ENCODE results near the gene NUCKS1. TPM values are rescaled to one million over a fixed set of nuclear protein-coding genes. Genes with fewer than 3 reads are reported as not detected.

The NUCKS1 gene
- total and polyA plus RNA-seq, 2 of the 13 experiments (the other 11 are each of a cell fraction or from before 2014, with no cell fraction given), result 35.5 to 117 TPM

DNA sequence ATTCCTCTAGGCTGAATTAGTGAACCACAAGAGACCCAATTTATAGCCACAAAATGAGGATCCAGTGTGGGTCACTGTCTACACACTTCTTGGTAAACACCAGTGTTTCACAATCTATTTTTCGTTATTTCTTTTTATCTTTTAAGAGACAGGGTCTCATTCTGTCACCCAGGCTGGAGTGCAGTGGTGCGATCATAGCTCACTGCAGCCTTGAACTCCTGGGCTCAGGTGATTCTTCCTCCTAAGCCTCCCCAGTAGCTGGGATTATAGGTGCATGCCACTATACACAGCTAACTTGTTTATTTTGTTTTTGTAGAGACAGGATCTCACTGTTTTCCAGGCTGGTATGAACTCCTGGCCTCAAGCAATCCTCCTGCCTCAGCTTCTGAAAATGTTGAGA, 40.3 kb downstream of the NUCKS1 start (continued):
- TF ChIP-seq, protein P1, sequence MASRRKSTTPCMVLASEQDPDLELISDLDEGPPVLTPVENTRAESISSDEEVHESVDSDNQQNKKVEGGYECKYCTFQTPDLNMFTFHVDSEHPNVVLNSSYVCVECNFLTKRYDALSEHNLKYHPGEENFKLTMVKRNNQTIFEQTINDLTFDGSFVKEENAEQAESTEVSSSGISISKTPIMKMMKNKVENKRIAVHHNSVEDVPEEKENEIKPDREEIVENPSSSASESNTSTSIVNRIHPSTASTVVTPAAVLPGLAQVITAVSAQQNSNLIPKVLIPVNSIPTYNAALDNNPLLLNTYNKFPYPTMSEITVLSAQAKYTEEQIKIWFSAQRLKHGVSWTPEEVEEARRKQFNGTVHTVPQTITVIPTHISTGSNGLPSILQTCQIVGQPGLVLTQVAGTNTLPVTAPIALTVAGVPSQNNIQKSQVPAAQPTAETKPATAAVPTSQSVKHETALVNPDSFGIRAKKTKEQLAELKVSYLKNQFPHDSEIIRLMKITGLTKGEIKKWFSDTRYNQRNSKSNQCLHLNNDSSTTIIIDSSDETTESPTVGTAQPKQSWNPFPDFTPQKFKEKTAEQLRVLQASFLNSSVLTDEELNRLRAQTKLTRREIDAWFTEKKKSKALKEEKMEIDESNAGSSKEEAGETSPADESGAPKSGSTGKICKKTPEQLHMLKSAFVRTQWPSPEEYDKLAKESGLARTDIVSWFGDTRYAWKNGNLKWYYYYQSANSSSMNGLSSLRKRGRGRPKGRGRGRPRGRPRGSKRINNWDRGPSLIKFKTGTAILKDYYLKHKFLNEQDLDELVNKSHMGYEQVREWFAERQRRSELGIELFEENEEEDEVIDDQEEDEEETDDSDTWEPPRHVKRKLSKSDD (CRISPR knock-in tag; IDR thresholded peaks at IDR 0.05; ENCODE audit: low read depth), result no peak
- TF ChIP-seq, protein P2, sequence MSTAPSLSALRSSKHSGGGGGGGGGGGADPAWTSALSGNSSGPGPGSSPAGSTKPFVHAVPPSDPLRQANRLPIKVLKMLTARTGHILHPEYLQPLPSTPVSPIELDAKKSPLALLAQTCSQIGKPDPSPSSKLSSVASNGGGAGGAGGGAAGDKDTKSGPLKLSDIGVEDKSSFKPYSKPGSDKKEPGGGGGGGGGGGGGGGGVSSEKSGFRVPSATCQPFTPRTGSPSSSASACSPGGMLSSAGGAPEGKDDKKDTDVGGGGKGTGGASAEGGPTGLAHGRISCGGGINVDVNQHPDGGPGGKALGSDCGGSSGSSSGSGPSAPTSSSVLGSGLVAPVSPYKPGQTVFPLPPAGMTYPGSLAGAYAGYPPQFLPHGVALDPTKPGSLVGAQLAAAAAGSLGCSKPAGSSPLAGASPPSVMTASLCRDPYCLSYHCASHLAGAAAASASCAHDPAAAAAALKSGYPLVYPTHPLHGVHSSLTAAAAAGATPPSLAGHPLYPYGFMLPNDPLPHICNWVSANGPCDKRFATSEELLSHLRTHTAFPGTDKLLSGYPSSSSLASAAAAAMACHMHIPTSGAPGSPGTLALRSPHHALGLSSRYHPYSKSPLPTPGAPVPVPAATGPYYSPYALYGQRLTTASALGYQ (CRISPR knock-in tag; IDR thresholded peaks at IDR 0.05), result no peak
- peak; percentile 80; the same call in 1 of the 2 replicates for TF ChIP-seq ZBTB3 (CRISPR knock-in tag; IDR thresholded peaks at IDR 0.05; ENCODE audit: borderline replicate concordance, low read depth)
- TF ChIP-seq SPEN (CRISPR knock-in tag; IDR thresholded peaks at IDR 0.05; ENCODE audit: low read depth), result no peak
- TF ChIP-seq ESRRA (CRISPR knock-in tag; IDR thresholded peaks at IDR 0.05; ENCODE audit: low read depth), result no peak
- peak; percentile 59 for TF ChIP-seq SAP130 (CRISPR knock-in tag; IDR thresholded peaks at IDR 0.05; ENCODE audit: low read depth)
- TF ChIP-seq ZFP36L1 (CRISPR knock-in tag; IDR thresholded peaks at IDR 0.05), result no peak
- TF ChIP-seq, protein P3, sequence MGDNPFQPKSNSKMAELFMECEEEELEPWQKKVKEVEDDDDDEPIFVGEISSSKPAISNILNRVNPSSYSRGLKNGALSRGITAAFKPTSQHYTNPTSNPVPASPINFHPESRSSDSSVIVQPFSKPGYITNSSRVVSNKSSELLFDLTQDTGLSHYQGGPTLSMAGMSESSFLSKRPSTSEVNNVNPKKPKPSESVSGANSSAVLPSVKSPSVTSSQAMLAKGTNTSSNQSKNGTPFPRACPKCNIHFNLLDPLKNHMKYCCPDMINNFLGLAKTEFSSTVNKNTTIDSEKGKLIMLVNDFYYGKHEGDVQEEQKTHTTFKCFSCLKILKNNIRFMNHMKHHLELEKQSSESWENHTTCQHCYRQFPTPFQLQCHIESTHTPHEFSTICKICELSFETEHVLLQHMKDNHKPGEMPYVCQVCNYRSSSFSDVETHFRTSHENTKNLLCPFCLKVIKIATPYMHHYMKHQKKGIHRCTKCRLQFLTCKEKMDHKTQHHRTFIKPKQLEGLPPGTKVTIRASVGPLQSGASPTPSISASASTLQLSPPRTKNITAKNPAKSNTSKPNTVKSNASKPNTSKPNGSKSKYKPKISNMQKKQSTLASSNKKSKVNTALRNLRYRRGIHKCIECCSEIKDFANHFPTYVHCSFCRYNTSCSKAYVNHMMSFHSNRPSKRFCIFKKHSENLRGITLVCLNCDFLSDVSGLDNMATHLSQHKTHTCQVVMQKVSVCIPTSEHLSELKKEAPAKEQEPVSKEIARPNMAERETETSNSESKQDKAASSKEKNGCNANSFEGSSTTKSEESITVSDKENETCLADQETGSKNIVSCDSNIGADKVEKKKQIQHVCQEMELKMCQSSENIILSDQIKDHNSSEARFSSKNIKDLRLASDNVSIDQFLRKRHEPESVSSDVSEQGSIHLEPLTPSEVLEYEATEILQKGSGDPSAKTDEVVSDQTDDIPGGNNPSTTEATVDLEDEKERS (CRISPR knock-in tag; IDR thresholded peaks at IDR 0.05), result 0 out of 2 replicates have a peak, but pooled peaks have one; percentile 17
- peak; percentile 53 for TF ChIP-seq HDAC1 (CRISPR knock-in tag; IDR thresholded peaks at IDR 0.05)
- TF ChIP-seq, protein P4, sequence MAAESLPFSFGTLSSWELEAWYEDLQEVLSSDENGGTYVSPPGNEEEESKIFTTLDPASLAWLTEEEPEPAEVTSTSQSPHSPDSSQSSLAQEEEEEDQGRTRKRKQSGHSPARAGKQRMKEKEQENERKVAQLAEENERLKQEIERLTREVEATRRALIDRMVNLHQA (CRISPR knock-in tag; IDR thresholded peaks at IDR 0.05), result no peak
- TF ChIP-seq NR2F2 (IDR thresholded peaks at IDR 0.05; ENCODE audit: borderline replicate concordance, low read depth), result no peak
- no peak for TF ChIP-seq ARNTL (CRISPR knock-in tag; IDR thresholded peaks at IDR 0.05)
- TF ChIP-seq, protein P5, sequence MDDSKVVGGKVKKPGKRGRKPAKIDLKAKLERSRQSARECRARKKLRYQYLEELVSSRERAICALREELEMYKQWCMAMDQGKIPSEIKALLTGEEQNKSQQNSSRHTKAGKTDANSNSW (CRISPR knock-in tag; IDR thresholded peaks at IDR 0.05; ENCODE audit: borderline replicate concordance), result no peak
- TF ChIP-seq ZNF629 (CRISPR knock-in tag; conservative IDR thresholded peaks at IDR 0.05), result no peak
- TF ChIP-seq PRMT3 (CRISPR knock-in tag; IDR thresholded peaks at IDR 0.05; ENCODE audit: borderline replicate concordance, low read depth), result no peak
- TF ChIP-seq, protein P6, sequence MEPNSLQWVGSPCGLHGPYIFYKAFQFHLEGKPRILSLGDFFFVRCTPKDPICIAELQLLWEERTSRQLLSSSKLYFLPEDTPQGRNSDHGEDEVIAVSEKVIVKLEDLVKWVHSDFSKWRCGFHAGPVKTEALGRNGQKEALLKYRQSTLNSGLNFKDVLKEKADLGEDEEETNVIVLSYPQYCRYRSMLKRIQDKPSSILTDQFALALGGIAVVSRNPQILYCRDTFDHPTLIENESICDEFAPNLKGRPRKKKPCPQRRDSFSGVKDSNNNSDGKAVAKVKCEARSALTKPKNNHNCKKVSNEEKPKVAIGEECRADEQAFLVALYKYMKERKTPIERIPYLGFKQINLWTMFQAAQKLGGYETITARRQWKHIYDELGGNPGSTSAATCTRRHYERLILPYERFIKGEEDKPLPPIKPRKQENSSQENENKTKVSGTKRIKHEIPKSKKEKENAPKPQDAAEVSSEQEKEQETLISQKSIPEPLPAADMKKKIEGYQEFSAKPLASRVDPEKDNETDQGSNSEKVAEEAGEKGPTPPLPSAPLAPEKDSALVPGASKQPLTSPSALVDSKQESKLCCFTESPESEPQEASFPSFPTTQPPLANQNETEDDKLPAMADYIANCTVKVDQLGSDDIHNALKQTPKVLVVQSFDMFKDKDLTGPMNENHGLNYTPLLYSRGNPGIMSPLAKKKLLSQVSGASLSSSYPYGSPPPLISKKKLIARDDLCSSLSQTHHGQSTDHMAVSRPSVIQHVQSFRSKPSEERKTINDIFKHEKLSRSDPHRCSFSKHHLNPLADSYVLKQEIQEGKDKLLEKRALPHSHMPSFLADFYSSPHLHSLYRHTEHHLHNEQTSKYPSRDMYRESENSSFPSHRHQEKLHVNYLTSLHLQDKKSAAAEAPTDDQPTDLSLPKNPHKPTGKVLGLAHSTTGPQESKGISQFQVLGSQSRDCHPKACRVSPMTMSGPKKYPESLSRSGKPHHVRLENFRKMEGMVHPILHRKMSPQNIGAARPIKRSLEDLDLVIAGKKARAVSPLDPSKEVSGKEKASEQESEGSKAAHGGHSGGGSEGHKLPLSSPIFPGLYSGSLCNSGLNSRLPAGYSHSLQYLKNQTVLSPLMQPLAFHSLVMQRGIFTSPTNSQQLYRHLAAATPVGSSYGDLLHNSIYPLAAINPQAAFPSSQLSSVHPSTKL (CRISPR knock-in tag; IDR thresholded peaks at IDR 0.05), result peak; percentile 76

Measured in HepG2 (cell line).